Measurements from ENCODE around the gene ANKS1A.

Gene ANKS1A

DNA sequence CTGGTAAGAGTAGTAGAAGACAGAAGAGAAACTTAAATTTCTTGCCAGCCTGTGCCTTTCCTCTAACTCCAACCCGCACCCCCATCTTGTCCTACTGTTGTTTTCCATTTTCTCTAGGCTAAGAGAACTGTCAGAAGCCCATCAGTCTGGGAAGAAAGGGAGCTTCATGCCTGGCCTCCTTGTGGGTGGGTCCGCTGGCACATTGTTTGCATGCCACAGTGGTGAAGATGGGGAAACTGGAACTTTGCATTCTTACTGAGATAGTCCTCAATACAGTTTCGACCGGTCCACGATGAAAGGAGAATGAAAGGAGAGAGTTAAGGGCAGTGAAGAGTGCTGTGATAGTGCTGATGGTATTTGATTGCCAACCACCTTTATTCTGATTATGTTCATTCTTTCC, 149.0 kb downstream of the ANKS1A start:
- no peak overlapping the region for H3K27ac ChIP-seq
- TF ChIP-seq, protein P1, sequence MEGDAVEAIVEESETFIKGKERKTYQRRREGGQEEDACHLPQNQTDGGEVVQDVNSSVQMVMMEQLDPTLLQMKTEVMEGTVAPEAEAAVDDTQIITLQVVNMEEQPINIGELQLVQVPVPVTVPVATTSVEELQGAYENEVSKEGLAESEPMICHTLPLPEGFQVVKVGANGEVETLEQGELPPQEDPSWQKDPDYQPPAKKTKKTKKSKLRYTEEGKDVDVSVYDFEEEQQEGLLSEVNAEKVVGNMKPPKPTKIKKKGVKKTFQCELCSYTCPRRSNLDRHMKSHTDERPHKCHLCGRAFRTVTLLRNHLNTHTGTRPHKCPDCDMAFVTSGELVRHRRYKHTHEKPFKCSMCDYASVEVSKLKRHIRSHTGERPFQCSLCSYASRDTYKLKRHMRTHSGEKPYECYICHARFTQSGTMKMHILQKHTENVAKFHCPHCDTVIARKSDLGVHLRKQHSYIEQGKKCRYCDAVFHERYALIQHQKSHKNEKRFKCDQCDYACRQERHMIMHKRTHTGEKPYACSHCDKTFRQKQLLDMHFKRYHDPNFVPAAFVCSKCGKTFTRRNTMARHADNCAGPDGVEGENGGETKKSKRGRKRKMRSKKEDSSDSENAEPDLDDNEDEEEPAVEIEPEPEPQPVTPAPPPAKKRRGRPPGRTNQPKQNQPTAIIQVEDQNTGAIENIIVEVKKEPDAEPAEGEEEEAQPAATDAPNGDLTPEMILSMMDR (conservative IDR thresholded peaks at IDR 0.05): no peak
- TF ChIP-seq ZFX (IDR thresholded peaks at IDR 0.05): no peak

DNA sequence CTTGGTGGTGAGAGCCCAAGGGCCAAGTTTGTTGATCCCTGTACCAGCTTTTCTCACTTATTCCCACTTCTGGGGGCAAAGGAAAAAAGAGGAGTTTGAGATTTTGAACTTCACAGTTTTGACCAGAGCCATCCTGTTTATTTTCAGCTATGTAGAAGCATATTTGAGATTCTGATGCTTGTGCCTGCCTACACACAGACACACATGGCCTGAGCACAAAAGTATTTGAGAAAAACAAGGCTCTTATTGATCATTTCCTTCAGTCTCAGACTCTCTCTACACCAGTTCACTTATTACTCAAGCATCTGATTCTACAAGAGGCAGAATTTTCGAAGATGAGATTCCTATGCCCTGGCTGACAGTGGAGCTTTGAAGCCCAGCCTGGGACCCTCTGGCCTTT, 151.3 kb downstream of the ANKS1A start:
- TF ChIP-seq ZFX (IDR thresholded peaks at IDR 0.05): no peak
- H3K27ac ChIP-seq: no peak overlapping the region

DNA sequence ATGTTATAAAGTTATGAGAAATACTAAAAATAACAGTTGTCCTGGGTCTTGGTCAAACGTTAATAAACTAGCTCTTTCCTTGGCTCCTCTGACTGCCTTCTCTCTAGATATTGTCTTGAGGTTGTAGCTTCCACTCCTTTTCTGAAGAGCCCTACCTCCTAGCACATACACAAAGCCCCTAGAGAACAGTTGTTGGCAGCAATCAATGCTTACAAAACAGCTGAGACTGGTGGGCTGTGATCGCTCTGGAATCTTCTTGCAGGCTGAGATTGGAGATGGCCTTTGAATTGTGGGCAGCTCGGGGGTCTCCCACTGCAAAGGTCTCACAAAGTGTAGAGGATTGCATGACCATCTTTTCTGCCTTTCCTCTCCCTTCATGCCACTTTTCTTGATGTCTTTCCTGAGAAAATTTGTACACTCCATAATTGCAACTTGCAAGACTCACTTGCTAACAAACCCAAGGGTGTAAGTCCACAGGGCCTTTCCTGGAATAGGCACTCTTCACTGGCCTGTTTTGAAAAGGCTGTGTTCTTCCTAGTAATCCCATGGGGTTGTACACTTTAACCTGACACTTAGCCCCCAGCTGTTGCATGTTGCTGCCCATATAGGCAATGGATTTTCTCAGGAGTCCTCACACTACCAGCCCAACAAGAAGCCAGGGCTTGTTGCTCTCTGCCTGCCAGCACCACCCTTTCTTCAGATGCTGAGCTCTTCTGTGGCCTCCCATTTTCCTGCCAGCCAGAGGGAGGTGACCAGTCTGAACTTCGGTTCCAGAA, 152.2 kb downstream of the ANKS1A start:
- no peak overlapping the region for H3K27ac ChIP-seq
- TF ChIP-seq, protein P1 (conservative IDR thresholded peaks at IDR 0.05): no peak
- TF ChIP-seq ZFX (IDR thresholded peaks at IDR 0.05): no peak

DNA sequence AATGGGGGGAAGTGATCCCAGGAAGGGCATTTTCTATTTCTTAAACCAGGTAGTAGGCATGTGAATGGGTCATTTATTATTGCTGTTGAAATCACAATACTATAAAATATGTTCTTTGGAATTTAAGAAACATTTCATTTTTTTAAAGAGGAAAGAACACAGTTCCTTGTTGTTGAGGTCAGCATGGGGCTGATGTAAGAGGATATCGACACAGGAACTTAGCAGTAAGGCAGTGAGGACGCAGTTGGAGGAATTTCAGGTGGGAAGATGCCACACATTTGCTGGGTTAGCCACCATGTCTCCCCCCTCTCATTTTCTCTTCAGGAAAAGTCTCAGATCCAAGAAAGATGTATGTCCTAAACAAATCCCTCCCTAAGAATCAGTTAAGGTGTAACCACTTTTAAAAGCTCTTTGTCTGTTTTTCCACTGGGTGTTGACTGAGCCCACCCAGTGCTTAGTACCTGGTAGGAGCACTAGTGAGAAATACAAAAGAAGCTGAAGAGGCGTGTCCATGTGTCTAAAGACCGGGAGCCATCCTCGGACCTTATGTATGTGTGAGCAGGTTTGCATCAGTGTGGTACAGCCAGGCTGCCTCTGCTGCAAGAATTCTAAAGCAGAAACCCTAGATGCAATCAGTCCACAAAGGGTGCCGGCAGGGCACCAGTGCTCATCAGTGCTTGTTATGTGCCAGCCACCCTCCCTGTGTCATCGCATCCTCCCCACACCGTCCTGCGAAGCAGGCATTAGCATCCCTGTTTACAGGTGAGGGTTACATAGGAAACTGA, 153.2 kb downstream of the ANKS1A start:
- no peak for TF ChIP-seq ZFX (IDR thresholded peaks at IDR 0.05)
- TF ChIP-seq, protein P1 (conservative IDR thresholded peaks at IDR 0.05): no peak
- H3K27ac ChIP-seq: no peak overlapping the region

DNA sequence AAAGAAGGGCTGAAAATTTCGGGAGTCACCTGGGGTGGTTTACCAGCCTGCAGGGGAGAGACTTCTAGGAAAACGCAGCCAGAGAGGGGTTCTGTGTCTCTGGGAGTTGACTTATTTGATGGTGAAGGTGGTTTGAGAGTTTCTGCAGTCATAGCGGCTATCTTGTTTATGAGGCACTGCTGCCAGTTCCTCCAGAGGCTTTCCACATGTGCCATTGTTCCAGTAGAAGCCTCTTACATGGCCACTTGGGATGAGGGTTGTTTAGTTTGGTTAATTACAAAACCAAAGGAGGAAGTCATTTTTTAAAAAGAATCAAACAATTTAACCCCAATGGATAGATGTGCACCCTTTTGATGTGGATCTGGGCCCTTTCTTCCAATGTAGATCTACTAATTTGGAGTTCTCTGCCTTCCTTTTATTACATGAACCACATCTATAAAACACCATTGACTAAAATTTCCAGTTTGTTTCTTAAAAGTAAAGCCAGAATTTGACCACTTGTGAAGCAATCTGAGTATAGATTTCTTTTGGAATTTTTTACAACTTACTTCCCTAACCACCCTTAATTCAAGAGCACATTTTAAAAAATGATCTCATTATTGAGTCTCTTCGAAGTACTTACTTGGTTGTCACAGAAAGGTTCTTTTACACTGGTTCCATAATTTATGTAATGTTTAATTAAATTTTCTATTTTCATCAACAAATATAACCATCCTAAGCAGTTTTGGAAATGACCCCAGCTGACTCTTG, 154.5 kb downstream of the ANKS1A start:
- H3K27ac ChIP-seq: peak overlapping the region; percentile 49; the same call in 1 of the 2 replicates
- TF ChIP-seq ZFX (IDR thresholded peaks at IDR 0.05): no peak
- TF ChIP-seq, protein P1 (conservative IDR thresholded peaks at IDR 0.05): no peak

DNA sequence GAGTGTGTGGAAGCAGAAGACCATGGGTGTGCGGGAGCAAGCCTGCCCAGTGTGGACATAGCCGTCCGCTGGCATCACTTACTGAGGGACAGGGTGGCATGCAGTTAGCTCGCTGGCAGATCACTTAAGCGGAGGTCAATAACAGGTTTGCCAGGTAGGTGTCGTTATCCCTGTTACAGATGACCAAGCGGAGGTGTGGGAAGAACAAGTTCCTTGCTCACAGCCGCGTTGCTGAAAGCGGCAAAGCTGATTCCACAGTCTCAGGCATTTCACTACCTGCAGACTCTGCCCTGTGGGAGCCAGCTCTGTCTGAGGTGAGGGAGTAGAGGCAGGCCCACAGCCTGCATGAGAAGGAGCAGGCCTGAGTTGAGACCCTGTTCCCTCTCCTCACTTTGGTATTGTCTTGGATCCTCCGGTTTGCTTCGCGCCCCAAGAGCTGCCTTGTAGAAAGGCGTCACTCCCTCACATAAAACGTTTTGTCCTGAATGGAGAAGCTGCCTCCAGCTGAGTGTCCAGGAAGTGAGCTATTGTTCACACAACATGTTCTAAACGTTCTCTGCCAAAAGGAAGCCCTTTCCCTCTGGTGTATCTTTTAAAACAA, 155.2 kb downstream of the ANKS1A start:
- peak overlapping the region; percentile 49 for H3K27ac ChIP-seq
- no peak for TF ChIP-seq ZFX (IDR thresholded peaks at IDR 0.05)
- TF ChIP-seq, protein P1 (conservative IDR thresholded peaks at IDR 0.05): peak; percentile 34

DNA sequence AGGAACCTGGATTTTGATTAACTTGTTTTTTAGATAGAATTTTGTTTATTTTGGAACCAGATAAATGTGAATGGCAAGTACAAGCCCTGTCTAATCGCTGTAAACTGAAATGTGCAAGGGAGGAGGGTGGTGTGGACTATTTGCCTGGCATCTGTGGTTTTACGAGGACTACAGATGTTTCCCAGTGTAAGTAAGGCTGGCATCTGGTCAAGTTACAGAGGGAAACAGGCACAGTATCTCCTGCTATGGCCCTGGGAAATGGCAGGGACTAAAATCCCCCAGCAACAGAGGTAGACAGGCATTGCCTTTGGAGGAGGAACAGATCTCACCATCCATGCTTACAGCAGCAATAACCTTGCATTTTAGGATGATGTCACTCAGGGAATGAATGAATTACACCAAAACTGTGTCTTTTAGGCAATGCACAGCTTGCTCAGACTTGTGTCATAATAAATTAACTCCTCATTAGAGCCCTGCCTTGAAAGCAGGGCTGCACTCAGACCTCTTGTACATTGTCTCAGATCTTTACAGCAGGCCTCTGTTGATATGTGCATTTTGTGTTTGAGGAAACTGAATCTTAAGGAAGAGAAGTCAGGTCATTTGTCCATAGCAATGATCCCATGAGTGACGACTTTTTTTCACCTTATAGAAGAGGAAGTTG, 155.8 kb downstream of the ANKS1A start:
- TF ChIP-seq ZFX (IDR thresholded peaks at IDR 0.05): no peak
- TF ChIP-seq, protein P1 (conservative IDR thresholded peaks at IDR 0.05): no peak
- peak overlapping the region; percentile 49 for H3K27ac ChIP-seq

Measured in C4-2B (cell line).